Myocyte (in vitro differentiated cells): Measurements from ENCODE around the gene HCN4. TPM values are rescaled to one million over a fixed set of nuclear protein-coding genes. Genes with fewer than 3 reads are reported as not detected.

Experiments used
- DNase-seq: peaks from one replicate; pipeline ENCODE4 v3.0.0-alpha.2; 2012; ENCODE audit warnings: low read depth
- total RNA-seq: library from RNA; depleted of rRNA; stranded (reverse); fragments of >200 nt; gene quantifications from 2 replicates; pipeline ENCODE4 v1.2.3, GENCODE V29; 2014

Gene HCN4
- total RNA-seq, 1 donor from 2014 or later = not detected

DNA sequence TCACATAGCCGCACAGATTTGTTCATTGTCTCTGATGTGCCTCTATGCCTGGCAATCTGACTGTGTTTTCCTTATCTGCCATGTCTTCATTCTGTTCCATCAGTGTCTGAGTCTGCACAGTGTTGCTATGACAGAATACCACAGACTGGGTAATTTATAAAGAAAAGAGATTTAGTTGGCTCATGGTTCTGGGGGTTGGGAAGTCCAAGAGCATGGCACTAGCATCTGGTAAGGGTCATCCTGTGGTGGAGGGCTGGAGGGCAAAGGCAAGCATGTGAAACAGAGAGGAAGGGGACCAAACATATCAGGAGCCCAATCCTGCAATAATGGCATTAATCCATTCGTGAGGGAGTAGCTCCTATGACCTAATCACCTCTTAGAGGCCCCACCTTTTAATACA, 11.9 kb upstream of the HCN4 start:
- DNase-seq = no peak

DNA sequence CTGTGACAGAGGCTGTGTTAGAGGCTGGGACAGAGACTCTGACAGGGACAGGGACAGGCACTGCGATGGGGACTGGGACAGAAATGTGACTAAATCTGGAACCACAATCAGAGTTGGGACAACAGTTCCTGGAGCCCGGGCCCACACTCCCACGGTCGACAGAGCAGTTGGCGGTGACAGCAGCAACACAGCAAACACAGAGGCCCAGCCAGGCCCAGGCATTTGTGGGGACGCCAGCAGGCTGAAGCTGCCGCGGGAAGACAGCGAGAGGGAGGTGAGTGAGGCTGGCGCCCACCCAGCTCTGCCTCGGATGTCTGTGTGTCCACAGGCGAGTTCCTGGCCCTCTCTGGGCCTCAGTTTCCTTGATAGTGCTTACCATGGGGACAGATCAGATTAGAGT, 9.3 kb upstream of the HCN4 start:
- no peak for DNase-seq

DNA sequence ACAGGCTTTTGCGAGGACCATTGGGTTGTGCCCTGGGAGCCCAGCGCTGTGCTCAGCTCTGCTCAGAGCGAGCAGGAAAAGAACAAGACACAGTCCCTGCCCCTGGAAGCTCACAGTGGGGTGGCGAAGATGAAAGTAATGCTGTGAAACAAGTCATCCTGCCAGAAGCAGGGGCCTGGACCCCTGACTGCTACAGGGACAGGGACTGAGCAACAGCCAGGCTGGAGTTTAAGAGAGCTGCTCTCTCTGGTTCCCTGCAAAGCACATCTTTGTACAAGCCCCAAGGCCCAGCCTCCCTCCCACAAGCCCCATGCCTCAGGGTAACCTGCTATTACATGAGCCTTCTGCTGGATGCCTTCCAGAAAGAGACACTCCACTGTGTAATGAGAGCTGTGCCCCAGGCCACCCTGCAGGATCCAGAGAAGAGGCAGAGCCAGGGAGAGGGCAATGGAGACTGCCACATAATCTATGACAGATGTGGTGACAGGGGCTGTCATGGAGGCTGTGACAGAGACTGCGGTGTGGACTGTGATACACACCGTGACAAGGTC, 7.1 kb upstream of the HCN4 start:
- no peak for DNase-seq

DNA sequence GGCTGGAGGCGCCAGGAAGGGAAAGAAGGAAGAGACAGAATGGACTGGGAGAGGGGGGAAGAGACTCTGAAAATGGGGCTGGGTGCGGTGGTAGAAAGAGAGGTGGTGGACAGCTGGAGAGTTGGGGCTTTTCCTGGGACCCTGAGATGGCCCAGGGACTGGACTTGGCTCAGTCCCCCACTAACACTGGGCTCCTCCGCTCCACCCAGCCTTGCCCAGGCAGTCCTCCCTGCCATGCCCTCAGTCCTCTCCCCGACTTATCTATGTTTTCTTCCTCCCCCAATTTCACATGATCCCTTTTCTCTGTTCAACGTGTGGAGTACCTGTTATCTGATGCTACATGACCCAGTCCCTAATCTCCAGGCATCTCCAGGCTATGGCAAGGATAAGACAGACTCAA, 6.3 kb upstream of the HCN4 start:
- DNase-seq = no peak

DNA sequence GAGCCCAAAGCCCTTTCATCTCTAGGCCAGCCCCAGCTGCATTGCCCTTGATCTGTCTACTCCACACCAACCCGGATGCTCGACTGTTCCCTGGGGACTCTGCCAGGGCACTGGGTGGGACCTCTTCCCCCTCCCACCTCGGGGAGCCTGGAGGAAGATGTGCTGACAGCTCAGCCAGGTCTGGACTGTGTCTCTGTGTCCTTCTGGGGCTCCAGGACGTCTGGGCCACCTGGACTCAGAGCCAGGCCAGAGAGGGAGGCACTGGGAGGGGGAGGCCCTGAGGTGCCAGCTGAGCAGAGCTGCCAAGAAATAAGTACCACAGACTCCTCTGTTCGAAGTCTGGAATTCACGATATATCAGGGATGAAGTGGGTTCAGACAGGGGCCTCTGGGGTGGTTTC, 5.8 kb upstream of the HCN4 start:
- DNase-seq = no peak

DNA sequence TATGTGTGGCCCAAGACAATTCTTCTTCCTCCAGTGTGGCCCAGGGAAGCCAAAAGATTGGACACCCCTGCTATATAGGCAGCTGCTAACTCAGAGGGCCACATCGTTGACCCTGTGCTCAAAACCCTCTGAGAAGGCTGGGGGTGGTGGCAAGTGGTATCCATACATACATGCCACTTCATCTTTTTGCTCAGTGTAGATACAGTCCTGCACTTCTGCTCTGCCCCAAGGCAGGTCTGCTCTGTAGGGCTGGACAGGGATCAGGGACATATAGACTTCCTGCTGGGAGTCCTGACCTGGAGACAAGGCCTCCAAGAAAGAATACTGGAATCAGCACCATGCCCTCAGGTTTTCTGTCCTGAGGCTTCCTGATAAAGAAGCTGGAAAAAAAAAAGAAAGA, 4.5 kb upstream of the HCN4 start:
- DNase-seq = no peak

DNA sequence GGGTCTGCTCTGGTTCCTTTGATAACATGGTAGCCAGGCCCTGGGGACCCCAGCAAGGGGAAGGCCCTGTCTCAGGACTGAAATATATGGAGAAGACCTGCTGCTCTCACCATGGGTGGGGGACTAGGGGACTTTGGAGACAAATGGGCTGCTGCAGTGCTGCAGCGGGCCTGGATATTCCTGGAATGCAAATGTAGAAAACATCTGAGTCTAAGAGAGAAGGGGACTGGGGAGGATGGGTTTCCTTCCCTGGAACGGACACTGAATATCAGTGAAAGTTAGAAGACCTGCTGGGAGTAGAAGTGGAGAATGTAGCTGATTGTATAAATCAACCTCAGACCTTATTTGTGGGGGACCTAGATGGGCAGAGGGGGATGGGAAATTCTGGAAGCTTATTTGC, 3.1 kb upstream of the HCN4 start:
- no peak for DNase-seq

DNA sequence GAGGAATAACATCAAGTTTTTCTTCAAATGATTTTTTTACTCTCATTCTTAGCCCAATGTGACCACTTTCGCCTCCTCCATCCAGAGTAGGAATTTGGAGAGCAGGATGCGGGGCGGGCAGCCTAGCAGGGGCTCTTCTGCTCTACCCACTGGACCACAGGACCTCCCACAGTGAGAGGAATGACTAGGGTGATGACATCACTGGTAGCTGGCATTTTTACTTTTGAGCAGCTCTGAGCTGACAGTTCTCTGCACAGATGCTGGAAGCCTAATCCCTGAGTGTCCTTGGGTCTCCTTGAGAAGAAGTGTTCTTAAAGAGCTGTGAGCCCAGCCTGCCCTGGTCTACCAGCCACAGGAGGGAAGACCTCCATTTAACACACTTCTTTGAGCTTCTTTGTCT, 1.4 kb upstream of the HCN4 start:
- no peak for DNase-seq

DNA sequence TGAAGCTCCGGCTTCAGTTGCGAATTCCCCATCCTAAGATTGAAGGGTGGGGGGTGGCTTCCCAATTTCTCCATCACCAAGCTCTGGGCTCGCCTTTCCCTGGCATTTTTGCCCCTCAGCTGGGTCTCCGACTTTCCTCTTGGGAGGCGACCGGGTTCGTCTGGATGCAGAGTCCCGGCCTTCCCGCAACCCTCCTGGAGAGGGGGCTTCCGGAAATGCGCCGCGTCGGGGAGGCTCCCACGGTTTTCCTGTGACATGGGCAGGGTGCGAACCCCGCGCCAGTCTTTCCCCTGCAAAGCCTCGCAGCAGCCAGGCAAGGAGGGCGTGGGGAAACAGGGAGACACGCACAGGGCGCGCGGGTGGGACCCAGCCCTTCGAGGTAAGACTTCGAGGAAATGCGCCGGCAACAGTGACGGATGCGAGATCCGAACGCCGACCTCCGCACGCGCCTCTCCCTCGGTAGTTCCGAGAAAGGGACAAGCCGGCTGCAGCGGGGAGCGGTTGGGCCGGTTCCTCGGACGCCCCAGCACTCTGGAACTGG, 466 bp upstream of the HCN4 start:
- DNase-seq = no peak

DNA sequence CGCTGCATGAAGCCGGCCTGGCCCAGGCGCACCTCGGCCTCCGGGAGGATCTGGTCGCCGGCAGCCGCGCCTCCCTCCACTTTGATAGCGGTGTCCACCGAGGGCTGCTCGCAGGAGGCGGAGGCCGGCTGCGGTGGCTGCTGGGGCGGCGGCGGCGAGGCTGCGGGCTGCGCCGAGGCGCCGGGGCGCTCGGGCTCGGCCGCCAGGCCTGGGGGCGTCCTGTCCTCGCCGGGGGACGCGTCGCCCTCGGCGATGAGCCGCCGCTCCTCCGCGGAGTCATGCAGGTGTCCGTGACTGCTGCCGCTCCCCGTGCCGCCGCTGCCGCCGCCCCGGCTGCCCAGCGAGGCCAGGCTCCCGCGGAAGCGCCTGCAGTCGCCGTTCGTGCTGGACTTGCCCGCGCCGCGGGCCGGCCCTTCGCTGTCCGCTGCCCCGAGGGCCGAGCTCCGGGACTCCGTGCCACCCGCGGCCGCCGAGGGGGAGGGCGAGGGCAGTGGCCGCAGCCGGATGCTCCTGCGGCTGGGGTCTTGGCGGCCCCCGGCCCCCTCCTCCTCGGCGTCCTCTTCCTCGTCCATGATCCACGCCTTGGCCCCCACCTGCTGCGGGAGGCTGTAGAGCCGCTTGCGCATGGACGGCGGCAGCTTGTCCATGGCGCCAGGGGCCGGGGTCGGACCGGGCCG, 996 bp downstream of the HCN4 start:
- DNase-seq = no peak

DNA sequence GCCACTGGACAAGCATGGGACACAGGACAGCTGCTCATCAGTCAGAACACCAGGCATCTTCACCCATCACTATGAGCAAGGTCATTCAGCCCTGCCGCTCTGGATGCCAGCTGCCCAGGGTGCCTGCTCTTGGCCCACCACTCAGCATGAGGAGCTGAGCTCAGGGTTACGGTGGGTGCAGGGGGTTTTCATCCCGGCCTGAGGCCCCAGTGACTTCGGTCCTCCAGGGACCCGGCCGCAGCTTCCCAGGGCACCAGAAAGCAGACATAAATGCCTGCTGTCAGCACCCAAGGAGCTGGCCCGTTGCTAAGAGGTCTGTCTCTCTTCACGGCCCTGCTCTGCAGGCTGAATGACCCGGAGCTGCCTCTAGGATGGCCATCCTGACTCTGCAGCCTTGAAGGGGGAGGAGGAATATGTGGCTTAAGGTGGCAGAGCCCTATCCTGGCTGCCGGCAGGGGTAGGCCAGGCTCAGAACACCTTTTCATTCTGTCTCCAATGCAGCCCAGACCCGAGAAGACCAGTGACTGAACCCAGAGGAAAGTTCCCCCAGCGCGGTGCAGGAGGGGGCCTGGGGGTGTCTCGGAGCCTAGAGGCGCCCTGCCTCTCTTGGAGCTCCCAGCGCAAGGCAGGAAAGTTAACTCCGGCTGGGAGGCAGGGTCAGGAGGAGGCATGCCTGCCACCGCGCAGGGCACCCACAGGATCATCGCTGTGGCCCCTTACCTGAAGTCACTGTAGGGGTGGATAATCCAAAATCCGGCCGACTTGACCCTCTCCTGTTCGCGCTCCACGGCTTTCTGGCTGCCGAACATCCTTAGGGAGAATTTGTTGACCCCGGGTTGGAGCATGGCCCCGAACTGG, 1.8 kb downstream of the HCN4 start:
- DNase-seq = no peak

DNA sequence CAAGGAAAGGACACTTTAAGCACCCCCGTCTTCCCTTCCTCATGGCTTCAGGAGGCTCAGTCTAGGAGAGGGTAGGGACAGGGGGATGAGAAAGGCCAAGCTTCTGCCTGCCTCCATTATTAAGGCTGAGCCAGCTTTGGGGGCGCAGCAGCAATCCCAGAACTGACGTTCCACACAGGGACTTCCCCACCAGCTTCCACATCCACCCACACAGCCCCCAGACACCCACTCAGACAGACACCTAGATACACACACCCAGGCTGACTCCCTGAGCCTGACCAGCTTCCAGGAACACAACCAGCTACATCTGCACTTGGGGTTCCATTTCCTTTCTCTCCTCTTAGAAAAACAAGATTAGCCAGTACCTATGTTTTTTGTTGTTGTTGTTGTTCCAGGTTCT, 4.7 kb downstream of the HCN4 start:
- DNase-seq = no peak

DNA sequence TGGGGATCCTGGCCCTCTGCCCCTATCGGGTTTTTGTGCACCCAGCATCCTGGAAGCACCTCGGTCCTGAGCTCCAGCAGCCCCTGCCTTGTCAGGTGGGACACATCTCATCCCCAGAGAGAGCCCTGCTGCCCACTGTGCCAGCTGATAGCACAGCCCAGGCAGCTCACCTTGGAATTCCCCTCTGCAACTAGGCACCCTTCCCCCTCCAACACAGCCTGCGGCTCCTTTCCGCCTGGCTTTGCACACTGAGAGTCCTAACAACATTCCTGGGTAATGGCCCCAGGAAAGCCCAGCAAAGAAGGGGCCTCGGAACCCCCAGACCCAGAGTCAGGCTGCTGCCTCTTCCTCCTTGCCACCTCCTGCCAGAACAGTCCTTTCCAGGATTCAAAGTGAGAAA, 5.9 kb downstream of the HCN4 start:
- no peak for DNase-seq

DNA sequence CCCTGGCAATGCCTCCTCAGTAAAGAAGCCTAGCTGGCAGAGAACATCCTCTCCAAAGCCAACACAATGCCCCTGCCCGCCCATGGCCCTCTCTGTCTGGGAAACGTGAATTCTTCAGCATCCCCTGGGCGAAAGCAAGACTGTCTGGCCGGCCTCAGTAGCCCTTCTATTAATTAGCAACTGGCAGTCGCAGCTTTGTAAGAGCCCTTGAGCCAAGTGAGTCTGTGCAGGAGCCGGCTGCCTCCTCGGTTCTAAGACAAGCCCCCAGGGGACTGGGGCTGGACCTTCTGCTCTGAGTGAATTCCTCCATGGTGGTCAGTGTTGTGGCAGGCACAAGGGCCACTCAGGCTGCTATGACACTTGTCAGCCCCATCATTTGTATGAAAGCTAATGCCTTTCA, 7.4 kb downstream of the HCN4 start:
- no peak for DNase-seq

DNA sequence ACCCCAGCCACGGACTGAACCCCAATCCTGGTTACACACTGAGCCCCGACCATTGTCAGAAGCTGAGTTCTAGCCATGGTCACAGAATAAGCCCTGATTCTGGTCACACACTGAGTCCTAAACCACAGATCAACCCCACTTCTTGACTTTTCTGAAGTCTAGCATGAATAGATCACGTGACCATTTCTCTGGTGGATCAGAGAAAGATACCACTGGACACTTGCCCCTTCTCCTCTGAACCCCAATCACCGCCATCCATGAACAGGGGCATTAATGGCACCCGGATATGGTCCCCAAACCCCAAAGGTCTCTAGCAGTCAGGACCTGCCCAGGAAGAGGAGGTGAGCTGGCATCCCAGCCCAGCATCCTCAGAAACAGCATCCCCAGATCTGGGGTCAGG, 9.1 kb downstream of the HCN4 start:
- no peak for DNase-seq

DNA sequence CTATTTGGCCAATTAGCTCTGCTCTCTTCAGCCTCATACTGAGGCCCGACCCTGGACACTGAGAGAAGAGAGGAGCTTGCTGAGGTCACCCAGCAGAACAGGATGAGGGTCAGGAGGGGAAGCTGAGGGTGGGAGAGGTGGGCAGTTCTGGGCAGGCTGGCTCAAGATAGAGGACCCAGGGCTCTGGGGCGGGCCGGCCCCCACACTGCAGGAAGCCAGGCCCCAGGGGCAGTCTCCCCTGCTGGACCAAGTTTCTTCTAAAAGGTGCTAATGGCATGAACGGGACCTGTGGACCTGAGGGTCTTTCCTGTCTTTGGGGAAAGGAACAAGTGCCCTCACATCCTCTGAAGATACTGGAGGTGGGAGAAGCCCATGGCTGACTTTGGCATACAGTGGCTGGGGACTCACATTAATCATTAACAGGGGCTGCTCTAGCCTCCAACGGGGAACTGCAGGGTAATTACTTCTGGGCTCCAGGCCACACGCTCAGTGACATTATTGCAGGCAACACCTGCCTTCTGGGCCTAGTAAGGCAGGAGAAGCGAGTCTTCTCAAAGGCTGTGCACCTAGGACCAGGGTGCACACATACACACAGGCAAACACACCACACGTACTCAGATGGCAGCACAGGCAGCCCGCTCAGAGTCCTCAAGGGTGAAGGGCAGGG, 10.6 kb downstream of the HCN4 start:
- DNase-seq = no peak

DNA sequence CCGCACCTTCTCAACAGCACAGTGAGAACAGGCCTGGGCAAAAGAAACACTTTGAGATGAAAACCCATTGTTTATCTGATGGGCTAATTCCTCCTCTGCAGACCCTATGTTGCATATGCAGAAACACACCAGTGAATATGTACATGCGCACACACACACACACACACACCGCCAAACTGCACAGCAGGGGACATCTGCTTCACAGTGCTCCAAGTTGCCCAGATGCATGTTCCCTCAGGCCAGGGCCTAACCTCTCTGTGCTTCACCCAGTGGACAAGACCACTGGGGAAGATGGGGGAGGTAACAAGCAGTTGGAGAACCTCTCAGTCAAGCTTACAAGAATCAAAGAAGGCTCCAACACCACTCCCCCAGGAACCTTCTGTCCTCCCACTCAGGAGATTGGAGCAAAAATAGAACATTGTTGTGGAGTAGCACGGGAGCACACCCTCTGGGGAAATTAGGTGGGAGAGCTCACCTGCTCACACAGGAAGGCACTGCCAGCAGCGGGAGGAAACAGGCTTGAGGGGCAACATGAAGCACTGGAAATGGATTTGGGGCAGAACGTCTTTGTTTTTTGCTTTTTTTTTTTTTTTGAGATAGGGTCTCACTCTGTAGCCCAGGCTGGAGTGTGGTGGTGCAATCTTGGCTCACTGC, 13.0 kb downstream of the HCN4 start:
- DNase-seq = no peak

DNA sequence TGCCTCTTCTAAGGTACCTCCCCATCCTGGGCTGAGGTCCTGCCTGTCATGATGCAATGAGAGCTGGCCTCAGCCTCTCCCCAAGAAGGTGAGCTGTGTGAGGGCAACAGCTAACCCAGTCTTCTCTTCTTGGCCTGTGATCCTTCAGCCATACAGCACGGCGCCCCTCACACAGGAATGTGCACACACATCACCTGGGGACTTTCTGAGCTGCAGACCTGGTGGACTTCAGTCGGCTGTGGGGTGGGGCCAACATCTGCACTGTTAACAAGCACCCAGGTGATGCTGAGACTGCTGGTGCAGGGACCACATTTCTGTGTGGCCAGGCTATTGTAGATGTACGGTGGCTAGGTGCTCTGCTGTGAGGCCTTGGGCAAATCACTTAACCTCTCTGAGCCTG, 14.5 kb downstream of the HCN4 start:
- no peak for DNase-seq

DNA sequence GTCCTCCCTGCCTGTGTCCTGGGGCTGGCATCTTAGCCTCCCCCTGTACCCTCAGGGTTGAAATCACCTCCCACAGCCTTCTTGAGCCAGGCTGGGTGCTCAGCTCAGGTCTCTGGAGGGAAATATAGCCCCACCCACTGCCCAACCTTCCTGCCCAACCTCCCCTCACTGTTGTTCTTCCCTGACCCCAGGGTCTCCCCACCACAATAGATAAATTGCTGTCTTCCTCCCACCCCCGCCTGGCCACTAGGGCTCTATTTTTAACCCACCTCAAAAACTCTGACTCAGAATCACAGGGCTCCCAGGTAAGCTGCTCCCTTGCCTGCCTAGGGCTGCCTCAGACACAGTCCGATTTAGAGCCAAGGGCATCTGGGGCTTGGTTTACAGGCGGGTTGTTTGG, 15.0 kb downstream of the HCN4 start:
- no peak for DNase-seq

DNA sequence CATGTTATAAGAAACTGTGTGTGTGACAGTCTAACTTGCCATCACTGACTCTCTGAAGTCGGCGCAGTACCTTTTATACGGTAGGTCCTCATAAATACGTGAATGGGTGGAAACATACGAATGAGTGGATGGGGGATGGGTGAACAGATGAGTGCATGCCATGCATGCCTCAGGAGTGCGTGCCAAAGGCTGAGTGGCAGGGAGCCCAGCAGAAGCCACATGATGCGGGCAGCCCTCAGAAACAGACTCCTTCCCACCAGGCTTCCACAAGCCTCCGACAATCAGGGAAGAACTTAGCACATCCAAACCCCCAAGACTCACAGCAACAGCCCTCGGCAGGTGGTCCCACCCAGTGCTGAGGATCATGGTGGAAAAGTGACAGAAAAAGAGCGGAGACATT, 16.7 kb downstream of the HCN4 start:
- DNase-seq = no peak

DNA sequence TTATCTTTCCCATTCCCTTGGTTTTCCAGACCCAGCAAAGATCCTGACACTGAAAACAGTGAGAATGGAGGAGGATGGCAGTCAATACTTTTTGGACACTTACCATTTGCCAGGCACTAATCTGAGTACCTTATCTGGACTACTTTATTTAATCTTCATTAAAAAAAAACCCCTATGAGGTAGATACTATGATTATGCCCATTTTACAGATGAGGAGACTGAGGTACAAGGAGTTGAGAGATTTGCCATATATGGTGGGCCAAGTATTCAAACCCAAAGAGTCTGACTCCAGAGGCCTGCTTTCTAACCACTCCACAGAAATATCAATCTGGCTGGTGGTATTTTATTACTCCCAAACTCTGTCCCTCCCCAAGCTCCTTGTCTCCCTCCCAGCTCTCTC, 19.6 kb downstream of the HCN4 start:
- DNase-seq = no peak
